NCI-H187 (cell line): ENCODE results near the gene CCDC197.

Experiments
- DNase-seq, 2 experiments: peaks; one replicate each; lab custom pipeline; 2025; lab: John Stamatoyannopoulos, UW

CCDC197 gene

GRCh38 chr14:93961620-93962019 is 35.5 kb upstream of the CCDC197 start:
- DNase-seq: no peak

- DNase-seq: no peak
Measured at GRCh38 chr14:93962701-93963601, 34.1 kb upstream of the CCDC197 start.

DNA sequence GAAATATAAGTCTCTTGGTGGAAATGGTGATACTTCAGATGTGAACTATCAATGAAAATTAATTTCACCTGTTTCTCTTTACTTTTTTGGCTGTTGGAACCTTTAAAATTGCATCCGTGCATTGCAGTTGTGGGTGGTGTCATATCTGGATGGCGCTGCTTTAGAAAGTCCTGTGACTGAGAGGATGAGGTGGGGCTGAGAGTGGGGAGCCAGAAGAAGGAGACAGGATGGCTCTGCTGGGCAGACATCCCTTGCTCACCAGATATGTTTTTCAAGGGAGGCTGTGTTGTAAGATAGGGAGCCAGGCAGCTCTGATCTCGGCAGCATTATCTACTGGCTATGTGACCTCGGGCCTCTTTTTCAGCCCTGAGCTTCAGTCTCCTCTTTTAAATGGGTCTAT is 33.4 kb upstream of the CCDC197 start:
- no peak for DNase-seq

GRCh38 chr14:93964281-93964680 is 32.8 kb upstream of the CCDC197 start:
- DNase-seq: no peak

DNA sequence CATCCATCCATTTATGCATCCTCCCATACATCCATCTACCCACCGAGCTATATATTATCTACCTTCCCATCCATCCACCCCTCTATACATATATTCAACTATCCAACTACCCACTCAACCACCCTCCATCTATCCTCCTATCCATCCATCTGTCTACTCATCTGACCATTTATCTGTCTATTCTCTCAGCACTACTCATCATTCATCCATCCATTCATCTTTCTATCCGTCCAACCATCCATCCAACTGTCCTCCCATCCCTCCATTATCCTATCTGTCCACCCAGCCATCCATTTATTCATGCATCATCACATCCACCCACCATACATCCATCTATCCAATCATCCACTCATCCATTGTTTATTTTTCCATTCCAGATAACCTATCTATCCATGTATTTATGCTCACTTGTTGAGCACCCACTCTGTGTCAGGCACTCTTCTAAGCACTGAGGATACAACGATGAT is 32.2 kb upstream of the CCDC197 start:
- no peak for DNase-seq

- no peak for DNase-seq
Measured at GRCh38 chr14:93965287-93965821, 31.7 kb upstream of the CCDC197 start.

- DNase-seq: no peak
Measured at GRCh38 chr14:93965946-93966474, 31.1 kb upstream of the CCDC197 start.

DNA sequence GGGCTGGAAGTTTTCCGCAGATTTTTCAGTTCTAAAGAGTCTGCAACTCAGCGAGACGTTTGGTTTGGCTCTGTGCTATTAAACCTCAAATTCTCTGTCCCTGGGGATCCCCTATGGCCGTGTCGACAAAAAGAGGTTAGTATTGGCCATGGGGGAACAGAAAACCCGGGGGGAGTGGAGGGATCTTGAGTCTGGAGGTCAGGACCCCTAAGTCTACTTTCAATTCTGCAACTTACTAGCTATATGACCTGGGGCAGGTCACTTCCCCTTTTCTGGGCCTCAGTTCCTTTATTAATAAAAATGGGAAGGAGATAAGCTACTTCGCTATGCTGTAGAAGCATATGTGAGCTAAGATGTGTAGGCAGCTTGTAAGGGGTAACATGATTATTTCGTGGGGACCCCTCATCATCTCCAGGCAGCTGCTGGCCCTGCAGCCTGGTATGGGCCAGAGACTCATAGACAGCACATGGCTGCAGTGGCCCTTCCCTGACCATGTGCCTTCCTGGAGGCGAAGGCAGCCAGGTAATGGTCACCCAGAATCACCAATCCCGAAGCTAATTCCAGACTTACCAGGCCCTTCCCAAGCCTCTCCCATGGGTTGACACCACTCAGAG is 29.4 kb upstream of the CCDC197 start:
- no peak for DNase-seq

DNA sequence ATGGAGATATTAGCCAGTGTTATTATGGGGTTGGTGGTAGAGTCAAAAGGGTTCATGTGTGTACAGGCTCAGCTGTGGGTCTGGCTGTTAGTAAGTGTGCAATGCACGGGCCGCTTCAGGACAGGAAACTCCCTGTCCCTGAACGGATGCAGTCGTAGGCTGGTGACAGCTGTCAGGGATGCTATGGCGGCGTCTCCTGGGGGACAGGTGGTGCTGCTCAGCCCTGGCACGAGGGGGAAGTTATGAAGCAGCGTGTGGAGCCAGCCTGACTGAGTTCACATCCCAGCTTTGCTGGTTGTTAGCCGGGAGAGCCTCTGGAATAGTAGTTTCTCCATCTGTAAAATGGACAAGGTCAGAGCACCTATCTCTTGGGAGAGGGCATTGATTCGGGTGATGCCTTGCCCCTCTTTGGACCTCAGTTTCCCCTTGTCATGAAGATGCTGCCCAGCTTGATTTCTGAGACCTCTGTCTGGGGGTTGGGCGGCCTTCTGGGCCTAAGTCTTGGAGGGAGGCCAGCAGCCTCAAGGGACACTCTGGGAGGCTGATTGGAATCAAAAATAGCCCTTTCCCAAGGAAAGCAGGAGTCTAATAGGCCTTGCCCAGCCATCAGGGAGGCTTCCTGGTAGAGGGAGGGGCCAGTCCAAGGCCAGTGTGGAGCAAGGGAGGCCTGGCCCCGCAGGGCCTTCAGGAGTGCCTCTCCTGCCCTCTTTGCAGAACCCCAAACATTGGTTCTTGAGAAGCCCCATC is 27.8 kb upstream of the CCDC197 start:
- DNase-seq: no peak

- DNase-seq: no peak
Measured at GRCh38 chr14:93970585-93970964, 26.5 kb upstream of the CCDC197 start.

DNA sequence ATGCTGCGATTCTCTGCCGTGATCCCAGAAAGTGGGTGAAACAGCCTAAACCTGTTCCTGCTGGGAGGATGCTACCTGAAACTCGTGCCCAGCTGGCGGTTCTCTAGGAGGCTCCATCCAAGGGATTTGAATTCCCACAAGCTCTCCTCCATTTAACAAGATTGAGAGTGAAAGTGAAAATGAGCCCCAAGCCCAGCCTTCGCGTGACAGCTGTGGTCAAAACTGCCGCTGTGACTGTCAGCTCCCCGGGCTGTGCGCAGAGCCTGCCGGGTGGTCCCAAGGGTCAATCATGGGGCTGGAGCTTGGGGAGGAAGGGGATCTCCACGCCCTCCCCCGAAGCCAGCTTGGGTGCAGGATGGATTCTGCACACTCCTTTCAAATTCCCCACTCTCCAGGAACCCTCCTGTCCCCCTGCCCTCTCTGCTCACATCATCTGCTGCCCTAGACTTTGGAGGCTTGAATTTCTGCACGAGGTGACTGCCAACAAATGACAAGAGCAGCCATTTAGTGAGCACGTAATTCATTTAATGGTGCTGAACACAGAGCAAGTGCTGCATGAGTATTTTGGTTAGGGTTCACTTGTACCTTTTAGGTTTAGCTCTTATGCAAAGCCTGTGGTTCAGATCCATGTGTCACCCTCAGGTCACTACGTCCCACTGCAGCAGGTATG is 26.0 kb upstream of the CCDC197 start:
- DNase-seq: no peak

DNA sequence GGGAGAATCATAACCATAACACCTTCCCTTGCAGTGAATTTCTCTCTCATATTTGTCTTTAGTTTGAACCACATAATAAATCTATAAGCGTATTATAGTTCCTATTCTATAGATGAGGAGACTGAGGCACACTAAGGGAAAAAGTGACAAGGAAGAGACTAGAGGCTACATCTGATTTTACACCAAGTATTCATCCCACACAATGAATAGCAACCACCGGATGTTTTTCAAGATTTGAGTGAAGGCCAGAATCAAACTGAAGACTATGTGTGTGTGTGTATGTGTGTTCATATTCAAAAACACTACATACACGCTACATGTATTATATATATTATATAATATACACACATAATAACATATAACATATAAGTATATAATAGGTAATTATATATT is 25.5 kb upstream of the CCDC197 start:
- DNase-seq: no peak

DNA sequence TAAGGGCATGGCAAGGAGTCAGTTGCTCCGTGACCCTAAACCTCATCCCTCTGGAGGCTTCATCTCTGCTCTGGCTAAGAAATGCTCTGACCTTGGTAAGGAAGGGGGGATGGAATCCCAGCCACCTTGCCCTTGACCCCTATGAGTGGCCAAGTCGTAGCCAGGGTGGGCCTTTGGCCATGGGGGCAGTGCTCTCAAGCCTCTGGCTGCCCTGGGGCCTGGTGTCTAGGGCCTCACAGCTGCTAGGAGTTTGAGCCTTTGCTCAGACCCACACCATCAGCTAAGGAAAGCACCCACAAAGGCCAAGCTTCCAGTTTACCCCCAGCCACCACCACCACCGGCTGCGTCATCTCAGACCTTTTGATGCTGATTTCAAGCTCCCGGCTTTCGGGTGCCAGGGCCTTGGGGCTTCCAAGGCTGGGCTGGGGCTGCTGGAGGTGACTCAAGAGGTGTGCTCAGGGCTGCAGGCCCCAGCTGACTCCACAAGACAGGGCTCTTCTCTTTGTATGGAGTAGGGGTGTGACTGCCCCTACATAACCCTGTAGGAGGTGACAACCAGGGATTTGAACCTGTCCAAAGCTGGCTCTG is 24.4 kb upstream of the CCDC197 start:
- DNase-seq: no peak

GRCh38 chr14:93973607-93974006 is 23.5 kb upstream of the CCDC197 start:
- DNase-seq: no peak

GRCh38 chr14:93974299-93974698 is 22.8 kb upstream of the CCDC197 start:
- no peak for DNase-seq

DNA sequence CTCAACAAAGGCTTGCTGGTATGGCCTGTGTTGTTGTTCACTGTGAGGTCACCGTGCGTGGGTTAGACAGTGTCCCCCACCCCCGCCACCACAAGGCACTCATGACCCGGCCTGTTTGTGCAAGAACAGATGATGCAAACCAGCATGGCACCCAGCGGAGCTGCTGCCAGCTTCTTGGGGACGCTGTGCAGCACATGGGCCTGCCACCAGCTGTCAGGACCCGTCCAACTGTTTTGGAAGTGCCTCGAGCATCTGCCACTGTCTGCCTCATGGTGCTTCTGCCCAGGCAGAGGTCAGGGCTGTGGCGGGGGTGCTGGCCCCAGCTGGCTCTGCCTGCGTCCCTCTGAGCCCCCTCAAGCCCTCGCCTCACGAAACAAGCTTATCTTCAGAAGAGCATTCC is 22.3 kb upstream of the CCDC197 start:
- DNase-seq: no peak

DNA sequence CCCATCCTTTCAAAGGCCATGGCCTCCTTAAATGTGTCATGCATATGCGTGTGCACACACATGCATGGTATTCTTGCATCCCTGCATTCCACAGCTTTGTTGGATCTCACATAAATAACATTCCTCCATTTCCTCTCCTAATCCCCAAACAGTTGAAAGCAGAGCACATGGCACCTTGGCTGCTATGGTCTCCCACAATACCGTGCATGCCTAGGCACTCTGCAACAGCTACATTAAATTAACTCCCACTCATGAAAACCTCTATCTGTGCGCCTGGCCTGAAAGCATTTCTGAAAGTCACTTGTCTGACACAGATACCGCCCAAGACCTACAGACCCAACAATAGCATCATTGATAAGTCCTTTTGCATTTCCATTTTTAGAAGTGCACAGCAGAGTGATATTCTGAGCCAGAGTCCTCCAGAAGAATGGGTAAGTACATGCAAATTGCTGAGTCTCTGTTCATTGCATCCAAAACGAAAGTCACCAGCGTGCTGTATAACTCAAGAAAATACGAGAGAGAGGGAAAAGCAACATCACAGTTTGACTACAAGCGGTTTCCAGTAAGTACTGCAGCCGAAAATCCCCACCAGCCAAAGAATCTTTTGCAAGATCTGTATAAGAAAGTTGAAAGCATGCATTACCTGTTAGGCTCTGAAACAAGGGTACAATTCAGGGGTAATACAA is 21.2 kb upstream of the CCDC197 start:
- DNase-seq: no peak

GRCh38 chr14:93976477-93977057 is 20.5 kb upstream of the CCDC197 start, which contains the start of gene ASB2:
Gene ASB2 (minus strand): TSS chr14:93976570. CDS start chr14:93964539, 12,031 bp downstream.
- DNase-seq: no peak

DNA sequence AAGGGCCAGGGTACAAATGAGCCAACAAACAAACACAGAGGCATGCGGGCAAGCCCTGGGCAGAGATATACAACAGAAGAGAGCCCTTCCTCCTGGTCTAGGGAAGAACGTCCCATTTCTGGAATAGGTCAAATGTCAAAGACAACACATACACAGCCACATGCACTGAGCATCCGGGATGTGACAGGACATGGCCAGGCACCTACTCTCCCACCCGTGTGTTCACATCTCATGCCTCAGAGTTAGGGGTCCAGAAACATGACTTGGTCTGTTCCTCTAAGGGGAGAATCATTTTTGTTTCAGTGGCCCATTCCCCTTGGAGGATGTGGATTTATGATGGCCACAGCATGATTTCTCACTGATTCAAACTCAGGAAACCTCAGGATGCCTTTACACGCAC is 19.9 kb upstream of the CCDC197 start:
- DNase-seq: no peak
